Retinal pigment epithelial cell (primary cell): ENCODE results near the gene LPA.
"Not testable (repeated sequence)": the region's sequence is repeated elsewhere in the genome, so short reads cannot be mapped to it uniquely, and the experiment has no call there.

Source experiments
- DNase-seq: peaks from one replicate; pipeline ENCODE4 v3.0.0-alpha.2; 2010; ENCODE audit warnings: low read depth
- H3K4me3 ChIP-seq: 2 replicates; pipeline ENCODE4 v1.5.1; 2011; ENCODE audit warnings: mild to moderate bottlenecking, low read length, control low read depth, moderate library complexity
- TF ChIP-seq, protein P1 (sequence below): conservative IDR thresholded peaks from 2 replicates; pipeline ENCODE4 v1.5.1; 2011; ENCODE audit warnings: low read depth, low read length, control low read depth, inconsistent platforms

The LPA gene

GRCh38 chr6:160595838-160596832, 67.9 kb downstream of the LPA start:
- TF ChIP-seq, protein P1, sequence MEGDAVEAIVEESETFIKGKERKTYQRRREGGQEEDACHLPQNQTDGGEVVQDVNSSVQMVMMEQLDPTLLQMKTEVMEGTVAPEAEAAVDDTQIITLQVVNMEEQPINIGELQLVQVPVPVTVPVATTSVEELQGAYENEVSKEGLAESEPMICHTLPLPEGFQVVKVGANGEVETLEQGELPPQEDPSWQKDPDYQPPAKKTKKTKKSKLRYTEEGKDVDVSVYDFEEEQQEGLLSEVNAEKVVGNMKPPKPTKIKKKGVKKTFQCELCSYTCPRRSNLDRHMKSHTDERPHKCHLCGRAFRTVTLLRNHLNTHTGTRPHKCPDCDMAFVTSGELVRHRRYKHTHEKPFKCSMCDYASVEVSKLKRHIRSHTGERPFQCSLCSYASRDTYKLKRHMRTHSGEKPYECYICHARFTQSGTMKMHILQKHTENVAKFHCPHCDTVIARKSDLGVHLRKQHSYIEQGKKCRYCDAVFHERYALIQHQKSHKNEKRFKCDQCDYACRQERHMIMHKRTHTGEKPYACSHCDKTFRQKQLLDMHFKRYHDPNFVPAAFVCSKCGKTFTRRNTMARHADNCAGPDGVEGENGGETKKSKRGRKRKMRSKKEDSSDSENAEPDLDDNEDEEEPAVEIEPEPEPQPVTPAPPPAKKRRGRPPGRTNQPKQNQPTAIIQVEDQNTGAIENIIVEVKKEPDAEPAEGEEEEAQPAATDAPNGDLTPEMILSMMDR = no peak
- H3K4me3 ChIP-seq = no peak overlapping the region
- no peak for DNase-seq

DNA sequence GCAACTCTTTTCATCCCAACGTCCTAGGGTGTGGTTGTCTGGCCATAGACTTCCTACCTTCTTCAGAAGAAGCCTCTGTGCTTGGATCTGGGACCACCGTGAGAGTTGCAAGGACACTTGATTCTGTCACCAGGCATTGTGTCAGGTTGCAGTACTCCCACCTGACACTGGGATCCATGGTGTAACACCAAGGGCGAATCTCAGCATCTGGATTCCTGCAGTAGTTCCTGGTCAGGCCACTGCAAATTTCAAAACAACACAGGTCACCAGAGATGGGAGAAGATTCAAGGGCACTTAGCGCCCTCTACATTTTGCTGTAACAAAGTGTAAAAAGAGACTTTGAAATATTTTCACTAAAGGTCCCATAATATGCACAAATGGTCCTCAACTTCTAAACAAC, 68.8 kb downstream of the LPA start:
- not testable (repeated sequence) for H3K4me3 ChIP-seq, DNase-seq

GRCh38 chr6:160586374-160586773, 77.7 kb downstream of the LPA start:
- TF ChIP-seq, protein P1 = no peak
- no peak for DNase-seq
- no peak overlapping the region for H3K4me3 ChIP-seq

GRCh38 chr6:160583794-160584193, 80.3 kb downstream of the LPA start:
- DNase-seq = no peak
- no peak overlapping the region for H3K4me3 ChIP-seq
- TF ChIP-seq, protein P1 = no peak

GRCh38 chr6:160581406-160581805, 82.7 kb downstream of the LPA start:
- H3K4me3 ChIP-seq = no peak overlapping the region
- TF ChIP-seq, protein P1 = no peak
- DNase-seq = no peak

DNA sequence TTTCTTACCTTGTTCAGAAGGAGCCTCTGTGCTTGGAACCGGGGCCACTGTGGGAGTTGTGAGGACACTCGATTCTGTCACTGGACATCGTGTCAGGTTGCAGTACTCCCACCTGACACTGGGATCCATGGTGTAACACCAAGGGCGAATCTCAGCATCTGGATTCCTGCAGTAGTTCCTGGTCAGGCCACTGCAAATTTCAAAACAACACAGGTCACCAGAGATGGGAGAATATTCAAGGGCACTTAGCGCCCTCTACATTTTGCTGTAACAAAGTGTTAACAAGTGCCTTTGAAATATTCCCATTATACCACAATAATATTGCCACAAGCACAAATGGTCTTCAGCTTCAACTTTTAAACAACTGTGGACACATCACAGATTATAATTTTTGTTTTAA, 85.6 kb downstream of the LPA start:
- H3K4me3 ChIP-seq, DNase-seq: not testable (repeated sequence)

DNA sequence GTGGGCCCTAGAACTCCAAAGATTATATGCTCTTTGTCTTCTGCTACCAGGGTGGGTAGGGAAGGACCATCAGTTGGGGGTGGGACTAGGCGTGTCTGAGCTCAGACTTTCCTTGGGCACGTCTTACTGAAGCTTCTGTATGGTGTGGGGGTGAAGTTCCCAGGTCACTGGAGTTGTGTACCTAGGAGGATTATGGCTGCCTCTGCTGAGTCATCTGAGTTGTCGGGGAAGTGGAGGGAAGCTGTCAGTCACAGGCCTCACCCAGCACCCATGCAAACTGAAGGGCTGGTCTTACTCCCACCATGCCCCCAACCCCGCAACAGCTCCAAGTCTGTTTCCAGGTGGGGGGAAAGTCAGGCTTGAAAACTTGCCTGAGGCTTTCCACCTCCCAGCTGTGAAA, 90.1 kb downstream of the LPA start:
- TF ChIP-seq, protein P1 = no peak
- no peak overlapping the region for H3K4me3 ChIP-seq
- DNase-seq = no peak

DNA sequence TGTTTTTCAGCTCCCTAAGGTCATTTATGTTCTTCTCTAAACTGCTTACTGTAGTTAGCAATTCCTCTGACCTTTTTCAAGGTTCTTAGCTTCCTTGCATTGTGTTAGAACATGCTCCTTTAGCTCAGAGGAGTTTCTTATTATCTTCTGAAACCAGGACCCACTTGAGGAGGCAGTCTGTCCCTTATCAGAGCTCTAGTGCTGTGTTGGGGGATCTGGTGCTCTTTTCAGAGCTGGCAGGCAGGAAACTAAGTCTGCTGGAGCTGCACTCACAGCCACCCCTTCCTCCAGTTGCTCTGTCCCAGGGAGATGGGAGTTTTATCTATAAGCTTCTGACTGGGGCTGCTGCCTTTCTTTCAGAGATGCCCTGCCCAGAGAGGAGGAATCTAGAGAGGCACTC, 92.9 kb downstream of the LPA start:
- not testable (repeated sequence) for H3K4me3 ChIP-seq, DNase-seq

DNA sequence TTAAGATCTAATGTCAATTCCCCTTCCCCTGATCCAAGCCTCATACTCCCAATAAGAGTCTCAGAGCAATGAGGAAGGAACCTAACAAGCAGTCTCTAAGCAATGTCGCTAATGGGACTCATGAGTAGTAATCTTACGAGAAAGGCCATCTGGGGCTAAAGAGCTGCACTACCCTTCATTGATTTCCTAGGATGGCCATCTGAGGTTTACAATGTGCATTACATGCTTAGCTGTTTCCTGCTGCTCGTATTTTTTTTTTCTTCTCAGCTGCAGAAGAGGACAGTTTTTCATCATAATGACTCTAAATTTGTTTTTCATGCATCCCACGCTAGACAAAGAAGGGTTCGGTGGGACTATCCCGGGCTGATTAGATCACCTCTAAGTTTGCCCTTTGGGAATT, 119.3 kb downstream of the LPA start:
- no peak overlapping the region for H3K4me3 ChIP-seq
- no peak for DNase-seq
- TF ChIP-seq, protein P1 = no peak
